ENCODE measurements around the gene LRRC28. TPM values are rescaled to one million over a fixed set of nuclear protein-coding genes. Genes with fewer than 3 reads are reported as not detected.
"Not testable (repeated sequence)": the region's sequence is repeated elsewhere in the genome, so short reads cannot be mapped to it uniquely, and the experiment has no call there.

Gene LRRC28
- total RNA-seq, 1 donor from 2014 or later = 33.0 TPM

DNA sequence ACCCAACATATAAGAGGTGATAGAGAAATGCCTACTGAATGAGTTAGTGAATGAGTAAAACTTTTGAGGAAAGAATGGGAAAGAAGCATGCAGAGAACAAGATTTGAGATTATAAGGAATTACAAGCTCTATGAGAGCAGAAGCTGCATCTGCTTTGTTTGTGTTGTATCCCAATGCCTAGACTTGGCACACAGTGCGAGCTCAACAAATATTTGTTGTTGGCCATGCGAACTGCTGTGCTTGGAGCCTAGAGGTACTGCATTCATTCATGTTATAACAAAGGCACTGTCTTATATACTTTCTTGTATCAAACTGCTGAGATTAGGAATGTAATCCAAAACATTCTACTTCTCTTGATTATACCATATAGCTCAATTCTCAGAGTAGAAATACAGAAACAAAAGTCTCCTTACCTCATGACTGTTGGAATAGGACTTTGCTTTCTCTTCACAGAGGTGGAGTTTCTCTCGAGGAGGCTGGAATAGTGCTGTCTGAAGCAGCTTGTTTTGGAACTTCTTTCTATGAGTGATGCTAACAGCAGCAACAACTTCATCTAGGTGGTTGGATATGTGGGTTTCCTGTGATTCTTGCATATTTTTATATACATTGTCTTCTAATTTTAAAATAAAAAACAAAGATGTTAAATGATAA is 23.0 kb upstream of the LRRC28 start:
- H3K4me3 Mint-ChIP-seq (ENCODE audit: unreplicated experiment) = no peak overlapping the region
- no peak for DNase-seq (ENCODE audit: low spot score)
- H3K27ac Mint-ChIP-seq (ENCODE audit: unreplicated experiment) = no peak overlapping the region
- no peaks in the 10 kb centered on the region for H3K9me3 Mint-ChIP-seq (ENCODE audit: unreplicated experiment)
- TF ChIP-seq, protein P1, sequence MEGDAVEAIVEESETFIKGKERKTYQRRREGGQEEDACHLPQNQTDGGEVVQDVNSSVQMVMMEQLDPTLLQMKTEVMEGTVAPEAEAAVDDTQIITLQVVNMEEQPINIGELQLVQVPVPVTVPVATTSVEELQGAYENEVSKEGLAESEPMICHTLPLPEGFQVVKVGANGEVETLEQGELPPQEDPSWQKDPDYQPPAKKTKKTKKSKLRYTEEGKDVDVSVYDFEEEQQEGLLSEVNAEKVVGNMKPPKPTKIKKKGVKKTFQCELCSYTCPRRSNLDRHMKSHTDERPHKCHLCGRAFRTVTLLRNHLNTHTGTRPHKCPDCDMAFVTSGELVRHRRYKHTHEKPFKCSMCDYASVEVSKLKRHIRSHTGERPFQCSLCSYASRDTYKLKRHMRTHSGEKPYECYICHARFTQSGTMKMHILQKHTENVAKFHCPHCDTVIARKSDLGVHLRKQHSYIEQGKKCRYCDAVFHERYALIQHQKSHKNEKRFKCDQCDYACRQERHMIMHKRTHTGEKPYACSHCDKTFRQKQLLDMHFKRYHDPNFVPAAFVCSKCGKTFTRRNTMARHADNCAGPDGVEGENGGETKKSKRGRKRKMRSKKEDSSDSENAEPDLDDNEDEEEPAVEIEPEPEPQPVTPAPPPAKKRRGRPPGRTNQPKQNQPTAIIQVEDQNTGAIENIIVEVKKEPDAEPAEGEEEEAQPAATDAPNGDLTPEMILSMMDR (IDR thresholded peaks at IDR 0.05; ENCODE audit: unreplicated experiment) = no peak
- no peaks in the 10 kb centered on the region for H3K4me1 Mint-ChIP-seq (ENCODE audit: unreplicated experiment)
- no peaks in the 10 kb centered on the region for H3K27me3 Mint-ChIP-seq (ENCODE audit: unreplicated experiment)
- peaks cover 18% of the 10 kb centered on the region for H3K36me3 Mint-ChIP-seq (ENCODE audit: low read depth, unreplicated experiment)

DNA sequence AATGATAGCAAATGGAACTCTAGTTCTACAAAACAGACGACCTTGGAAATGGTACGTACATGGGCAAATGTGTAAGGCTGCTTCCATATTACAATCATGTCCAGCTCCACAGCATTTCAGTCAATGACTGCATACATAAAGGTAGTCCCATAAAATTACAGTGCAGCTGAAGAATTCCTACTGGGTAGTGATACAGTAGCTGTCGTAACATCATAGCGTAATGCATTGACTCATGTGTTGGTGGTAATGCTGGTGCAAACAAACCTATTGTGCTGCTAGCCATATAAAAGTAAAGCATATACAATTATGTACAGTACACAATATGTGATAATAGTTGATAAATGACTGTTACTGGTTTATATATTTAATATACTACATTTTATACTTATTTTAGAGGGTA is 20.4 kb upstream of the LRRC28 start:
- peaks cover 16% of the 10 kb centered on the region for H3K36me3 Mint-ChIP-seq (ENCODE audit: low read depth, unreplicated experiment)
- no peaks in the 10 kb centered on the region for H3K9me3 Mint-ChIP-seq (ENCODE audit: unreplicated experiment)
- H3K27ac Mint-ChIP-seq (ENCODE audit: unreplicated experiment) = no peak overlapping the region
- TF ChIP-seq, protein P1 (IDR thresholded peaks at IDR 0.05; ENCODE audit: unreplicated experiment) = no peak
- no peak overlapping the region for H3K4me3 Mint-ChIP-seq (ENCODE audit: unreplicated experiment)
- H3K4me1 Mint-ChIP-seq (ENCODE audit: unreplicated experiment) = no peaks in the 10 kb centered on the region
- no peak for DNase-seq (ENCODE audit: low spot score)
- no peaks in the 10 kb centered on the region for H3K27me3 Mint-ChIP-seq (ENCODE audit: unreplicated experiment)

DNA sequence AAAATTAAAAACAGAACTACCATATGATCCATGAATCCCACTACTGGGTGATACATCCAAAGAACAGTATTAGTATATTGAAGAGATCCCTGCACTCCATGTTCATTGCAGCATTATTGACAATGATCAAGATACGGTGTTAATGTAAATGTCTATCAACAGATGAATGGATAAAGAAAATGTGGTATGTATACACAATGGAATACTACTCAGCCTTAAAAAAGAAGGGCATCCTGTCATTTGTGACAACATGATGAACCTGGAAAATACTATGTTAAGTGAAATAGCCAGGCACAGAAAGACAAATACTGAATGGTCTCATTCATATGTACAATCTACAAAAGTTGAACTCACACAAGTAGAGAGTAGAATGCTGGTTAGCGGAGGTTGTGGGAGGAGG is 18.5 kb upstream of the LRRC28 start:
- Mint-ChIP-seq H3K27ac (ENCODE audit: unreplicated experiment) (no peak overlapping the region), H3K9me3 (ENCODE audit: unreplicated experiment) (no peaks in the 10 kb centered on the region), H3K4me1 (ENCODE audit: unreplicated experiment) (no peaks in the 10 kb centered on the region), H3K36me3 (ENCODE audit: low read depth, unreplicated experiment) (peaks cover 11% of the 10 kb centered on the region), H3K27me3 (ENCODE audit: unreplicated experiment) (no peaks in the 10 kb centered on the region), H3K4me3 (ENCODE audit: unreplicated experiment) (no peak overlapping the region)
- DNase-seq (ENCODE audit: low spot score) = no peak
- TF ChIP-seq, protein P1 (IDR thresholded peaks at IDR 0.05; ENCODE audit: unreplicated experiment) = no peak

DNA sequence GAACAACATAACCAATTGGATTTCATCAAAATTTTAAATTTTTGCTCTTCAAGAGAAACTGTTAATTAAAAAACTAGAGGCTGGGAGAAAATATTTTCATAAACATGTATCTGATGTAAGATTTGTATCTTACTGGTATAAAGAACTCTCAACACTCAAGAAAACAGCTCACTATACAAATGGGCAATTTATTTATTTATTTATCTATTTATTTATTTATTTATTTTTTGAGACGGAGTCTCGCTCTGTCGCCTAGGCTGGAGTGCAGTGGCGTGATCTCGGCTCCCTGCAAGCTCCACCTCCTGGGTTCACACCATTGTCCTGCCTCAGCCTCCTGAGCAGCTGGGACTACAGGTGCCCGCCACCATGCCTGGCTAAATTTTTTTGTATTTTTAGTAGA is 17.1 kb upstream of the LRRC28 start:
- H3K4me1 Mint-ChIP-seq (ENCODE audit: unreplicated experiment); H3K27ac Mint-ChIP-seq (ENCODE audit: unreplicated experiment); DNase-seq (ENCODE audit: low spot score); H3K9me3 Mint-ChIP-seq (ENCODE audit: unreplicated experiment); H3K4me3 Mint-ChIP-seq (ENCODE audit: unreplicated experiment); H3K36me3 Mint-ChIP-seq (ENCODE audit: low read depth, unreplicated experiment); H3K27me3 Mint-ChIP-seq (ENCODE audit: unreplicated experiment): not testable (repeated sequence)

DNA sequence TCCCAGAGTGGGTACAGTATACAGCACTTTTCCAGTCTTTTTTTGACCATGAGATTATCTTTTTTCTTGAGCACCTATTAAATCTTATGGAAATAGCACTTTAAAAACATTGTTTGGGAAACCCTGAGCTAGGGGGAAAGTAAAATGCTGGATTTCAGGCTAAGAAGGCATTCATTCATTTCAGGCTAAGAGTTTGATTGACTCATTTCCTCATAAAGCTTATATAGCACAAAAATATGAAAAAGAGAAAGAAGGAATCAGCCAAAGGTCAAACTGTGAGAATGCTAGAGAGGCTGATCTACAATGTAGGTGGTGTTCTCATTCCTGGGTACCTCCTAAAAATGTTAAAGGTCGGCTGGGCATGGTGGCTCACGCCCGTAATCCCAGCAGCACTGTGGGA is 12.4 kb upstream of the LRRC28 start:
- TF ChIP-seq, protein P1 (IDR thresholded peaks at IDR 0.05; ENCODE audit: unreplicated experiment) = no peak
- H3K27ac Mint-ChIP-seq (ENCODE audit: unreplicated experiment) = no peak overlapping the region
- DNase-seq (ENCODE audit: low spot score) = no peak

More for the DNA sequence above, 12.4 kb upstream of the LRRC28 start:
- Mint-ChIP-seq H3K4me3 (ENCODE audit: unreplicated experiment) (no peak overlapping the region), H3K4me1 (ENCODE audit: unreplicated experiment) (no peaks in the 10 kb centered on the region), H3K27me3 (ENCODE audit: unreplicated experiment) (no peaks in the 10 kb centered on the region), H3K36me3 (ENCODE audit: low read depth, unreplicated experiment) (no peaks in the 10 kb centered on the region), H3K9me3 (ENCODE audit: unreplicated experiment) (no peaks in the 10 kb centered on the region)

Data from endothelial cell (in vitro differentiated cells).